Cortex of kidney (tissue), 1 donor: ENCODE measurements around the gene CENPB.

Experiments
- DNase-seq: peaks from one replicate; lab custom pipeline; 2025; lab: John Stamatoyannopoulos, UW

Gene CENPB

DNA sequence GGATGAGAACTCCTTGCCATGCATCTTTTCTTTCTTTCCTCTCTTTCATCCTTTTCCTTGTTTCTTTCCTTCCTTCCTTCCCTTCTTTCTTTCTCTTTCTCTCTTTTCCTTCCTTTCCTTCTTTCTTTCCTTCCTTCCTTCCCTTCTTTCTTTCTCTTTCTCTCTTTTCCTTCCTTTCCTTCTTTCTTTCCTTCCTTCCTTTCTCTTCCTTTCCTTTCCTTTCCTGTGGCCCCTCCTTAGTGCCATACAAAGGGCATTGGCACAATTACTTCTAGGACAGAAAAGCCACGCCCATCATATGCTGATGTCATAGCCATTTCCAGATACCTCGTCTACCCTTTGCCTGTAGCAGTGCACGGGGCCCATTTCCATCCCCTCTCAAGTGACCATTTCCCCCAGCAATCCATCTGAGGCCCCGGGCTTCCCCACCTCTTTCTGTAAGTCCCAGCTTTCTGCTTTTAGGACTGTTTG lies 2.2 kb upstream of the CENPB start:
- no peak for DNase-seq

DNA sequence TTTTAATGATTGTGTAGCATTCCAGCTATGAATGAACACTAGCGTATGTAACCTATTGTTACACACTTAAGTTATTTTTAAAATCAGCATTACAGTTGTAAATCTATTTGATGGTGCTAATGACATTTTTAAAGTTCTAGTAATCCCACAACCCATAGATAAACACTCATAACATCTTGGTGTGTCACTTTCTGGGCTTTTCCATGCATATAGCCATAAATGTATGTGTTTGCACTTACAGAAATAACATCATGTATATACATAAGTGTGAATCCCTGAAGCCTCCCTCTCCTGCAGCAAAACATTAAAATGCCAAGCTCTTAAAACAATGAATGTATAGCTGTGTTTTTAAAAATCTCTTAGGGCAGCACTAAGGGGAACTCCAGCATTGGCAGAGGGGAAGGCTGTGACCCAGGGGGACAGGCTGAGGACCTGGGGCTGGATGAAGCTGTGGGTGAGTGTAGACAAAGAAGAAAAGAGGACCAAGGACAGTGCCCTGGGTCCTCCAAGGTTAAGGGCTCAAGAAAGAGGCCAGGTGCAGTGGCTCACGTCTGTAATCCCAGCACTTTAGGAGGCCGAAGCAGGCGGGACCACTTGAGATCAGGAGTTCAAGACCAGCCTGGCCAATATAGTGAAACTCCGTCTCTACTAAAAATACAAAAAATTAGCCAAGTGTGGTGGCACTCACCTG lies 929 bp upstream of the CENPB start:
- no peak for DNase-seq

DNA sequence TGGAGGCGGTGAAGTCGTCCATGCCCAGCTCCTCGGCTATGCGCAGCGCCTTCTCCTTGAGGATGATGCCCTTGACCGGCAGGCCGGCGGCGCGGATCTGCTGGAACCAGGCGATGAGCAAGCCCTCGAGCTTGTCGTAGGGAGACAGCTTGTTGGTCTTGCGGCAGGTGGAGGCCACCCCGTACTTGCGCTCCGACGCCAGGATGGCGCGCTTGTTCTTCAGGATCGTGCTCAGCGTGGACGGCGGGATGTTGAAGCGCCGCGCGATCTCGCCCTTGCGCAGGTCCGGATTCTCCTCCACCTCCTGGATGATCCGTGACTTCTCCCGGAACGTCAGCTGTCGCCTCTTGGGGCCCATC lies 435 bp downstream of the CENPB start:
- no peak for DNase-seq

DNA sequence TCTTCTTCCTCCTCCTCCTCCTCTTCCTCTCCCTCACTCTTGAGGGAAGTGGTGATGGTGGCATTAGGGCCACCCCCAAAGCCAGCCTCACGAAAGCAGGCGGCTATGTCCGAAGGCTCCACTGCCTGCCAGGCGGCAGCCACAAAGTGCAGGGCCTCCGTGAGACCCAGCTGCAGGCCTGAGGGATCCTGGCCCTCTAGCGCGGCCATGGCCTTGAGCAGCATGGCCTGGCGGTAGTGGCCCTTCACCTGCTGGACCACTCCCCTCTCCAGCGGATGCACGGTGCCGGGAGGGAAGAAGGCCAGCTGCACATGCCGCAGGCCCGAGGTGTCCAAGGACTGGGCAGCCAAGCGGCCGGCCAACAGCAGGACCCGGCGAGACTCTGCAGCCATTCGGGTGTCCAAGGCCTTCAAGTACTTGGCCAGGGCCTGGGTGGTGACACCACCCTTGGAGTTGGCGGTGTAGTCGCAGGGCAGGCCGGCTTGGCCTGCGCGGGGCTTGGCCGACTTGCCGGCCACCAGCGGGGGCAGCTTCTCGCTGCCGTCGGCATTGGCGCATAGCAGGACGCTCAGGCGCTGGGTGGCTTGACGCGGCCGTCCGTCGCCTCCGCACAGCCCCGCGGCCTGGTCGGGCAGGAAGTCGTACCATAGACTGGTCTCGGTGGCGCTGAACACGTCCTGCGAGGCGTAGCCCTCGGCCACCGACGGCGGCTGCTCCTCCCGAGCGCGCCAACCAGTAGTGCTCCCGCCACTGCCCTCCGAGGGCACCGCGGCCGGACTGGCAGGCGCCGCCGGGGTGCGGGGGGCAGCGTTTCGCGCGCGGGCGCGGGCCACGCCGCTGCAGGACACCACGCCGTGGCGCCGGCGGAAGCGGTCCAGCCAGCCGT lies 1.1 kb downstream of the CENPB start:
- DNase-seq: no peak

DNA sequence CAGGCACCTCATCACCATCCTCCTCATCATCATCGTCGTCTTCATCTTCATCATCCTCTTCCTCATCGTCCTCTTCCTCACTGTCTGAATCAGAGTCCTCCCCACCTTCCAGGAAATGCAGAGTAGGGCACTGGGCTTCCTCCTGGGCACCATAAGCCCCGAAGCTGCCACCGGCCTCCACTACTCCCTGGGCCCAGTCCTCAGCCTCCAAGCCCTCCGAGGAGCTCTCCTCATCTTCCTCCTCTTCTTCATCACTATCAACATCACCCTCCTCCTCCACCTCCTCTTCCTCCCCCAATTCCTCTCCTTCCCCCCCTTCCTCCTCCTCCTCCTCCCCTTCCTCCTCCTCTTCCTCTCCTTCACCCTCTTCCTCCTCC lies 1.7 kb downstream of the CENPB start:
- DNase-seq: no peak

DNA sequence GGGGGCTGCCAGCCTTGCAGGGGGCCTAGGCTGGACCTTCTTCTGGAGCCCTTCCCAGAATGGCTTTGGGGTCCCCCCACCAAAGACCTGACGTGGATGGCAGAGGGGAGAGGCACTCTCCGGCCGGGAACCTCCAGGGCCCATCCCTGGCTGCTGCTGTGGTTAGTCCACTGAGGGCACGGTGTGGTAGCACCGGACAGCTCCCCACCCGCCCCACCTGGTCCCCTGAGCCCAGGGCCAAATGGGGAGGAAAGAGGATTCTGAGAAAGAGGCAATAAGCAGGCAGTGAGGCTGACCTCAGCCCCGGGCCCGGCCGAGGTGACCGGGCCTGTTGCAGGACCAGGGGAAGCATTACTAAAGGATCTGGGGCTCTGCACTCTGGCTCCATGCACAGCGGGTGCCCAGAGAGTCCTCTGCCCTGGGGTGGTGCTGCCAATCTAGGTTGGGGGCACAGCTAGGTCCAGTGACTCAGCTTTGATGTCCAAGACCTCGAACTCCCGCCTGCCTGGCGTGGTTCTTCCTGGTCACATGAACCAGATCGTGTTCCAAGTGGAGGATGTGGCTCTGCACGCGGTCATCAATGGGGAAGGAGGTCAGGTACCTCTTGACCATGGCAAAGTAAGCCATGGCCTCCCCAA lies 2.2 kb downstream of the CENPB start:
- no peak for DNase-seq

DNA sequence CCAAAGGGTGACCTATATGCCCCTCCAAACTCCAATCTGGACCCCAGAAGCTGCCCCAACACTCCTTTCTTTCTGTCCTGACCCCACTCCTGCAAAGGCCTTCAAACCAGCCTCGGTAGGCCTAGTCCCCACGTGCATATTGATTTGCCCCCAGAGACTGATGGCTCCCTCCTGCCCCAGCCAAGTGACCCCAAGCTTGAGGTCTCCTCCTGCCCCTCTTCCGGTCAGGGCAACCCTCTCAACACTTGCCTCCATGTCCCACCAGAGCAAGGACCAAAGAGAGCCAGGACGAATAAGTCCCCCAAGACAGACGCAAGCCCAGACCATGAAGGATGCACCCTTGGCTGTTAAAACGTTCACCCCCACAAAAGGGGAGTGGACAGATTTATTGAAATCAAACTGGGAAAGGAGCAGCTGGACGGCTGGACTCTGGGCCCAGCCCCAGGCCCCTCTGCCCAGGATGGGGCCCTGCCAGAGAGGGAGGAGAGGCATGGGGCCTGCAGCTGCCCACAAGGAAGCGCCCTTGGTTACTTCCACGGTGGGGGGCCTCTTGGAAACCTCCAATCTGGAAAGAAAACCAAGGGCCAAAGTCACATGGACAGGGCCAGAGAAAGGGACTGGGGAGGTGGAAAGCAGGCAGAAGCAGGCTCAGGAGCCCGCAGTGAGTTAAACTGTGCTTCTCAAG lies 2.9 kb downstream of the CENPB start:
- no peak for DNase-seq

DNA sequence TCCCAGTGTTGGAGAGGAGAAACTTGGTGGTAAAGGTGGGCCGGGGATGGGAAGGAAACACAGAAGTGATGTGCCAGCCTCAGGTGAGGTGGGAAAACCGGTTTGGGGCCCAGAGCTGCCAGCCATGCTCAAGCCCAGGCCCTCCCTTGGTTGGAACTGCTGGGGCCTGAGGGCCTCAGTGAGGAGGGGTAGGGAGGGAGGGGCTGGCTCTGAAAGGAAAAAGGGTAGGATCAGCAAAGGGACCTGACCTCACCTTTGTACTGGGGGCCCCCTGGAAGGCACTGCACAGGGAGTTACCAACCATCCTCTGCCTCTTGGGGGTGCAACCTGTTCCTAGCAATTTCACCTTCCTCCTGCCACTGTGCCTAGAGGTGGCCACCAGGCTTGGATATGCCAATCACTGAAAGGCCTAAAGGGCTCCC lies 3.5 kb downstream of the CENPB start:
- DNase-seq: no peak

DNA sequence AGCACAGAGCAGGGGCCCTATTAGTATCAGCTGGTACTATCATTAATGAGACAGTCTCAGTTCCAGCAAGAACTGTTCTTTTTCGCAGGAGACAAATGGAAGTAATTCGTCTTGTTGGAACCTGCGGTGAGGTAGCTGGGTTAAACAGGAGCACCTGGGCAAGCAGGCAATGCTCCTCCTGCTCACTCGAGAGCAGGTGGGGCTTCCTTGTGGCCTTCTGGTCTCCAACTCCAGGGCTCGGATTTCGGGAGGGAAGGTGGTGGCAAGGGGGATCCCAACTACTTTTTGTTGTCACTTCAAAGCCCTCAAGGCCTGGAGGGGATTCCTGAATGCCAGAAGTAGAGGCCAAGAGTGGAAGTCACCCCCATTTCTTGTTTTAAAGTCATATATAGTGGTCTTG lies 3.9 kb downstream of the CENPB start:
- no peak for DNase-seq

DNA sequence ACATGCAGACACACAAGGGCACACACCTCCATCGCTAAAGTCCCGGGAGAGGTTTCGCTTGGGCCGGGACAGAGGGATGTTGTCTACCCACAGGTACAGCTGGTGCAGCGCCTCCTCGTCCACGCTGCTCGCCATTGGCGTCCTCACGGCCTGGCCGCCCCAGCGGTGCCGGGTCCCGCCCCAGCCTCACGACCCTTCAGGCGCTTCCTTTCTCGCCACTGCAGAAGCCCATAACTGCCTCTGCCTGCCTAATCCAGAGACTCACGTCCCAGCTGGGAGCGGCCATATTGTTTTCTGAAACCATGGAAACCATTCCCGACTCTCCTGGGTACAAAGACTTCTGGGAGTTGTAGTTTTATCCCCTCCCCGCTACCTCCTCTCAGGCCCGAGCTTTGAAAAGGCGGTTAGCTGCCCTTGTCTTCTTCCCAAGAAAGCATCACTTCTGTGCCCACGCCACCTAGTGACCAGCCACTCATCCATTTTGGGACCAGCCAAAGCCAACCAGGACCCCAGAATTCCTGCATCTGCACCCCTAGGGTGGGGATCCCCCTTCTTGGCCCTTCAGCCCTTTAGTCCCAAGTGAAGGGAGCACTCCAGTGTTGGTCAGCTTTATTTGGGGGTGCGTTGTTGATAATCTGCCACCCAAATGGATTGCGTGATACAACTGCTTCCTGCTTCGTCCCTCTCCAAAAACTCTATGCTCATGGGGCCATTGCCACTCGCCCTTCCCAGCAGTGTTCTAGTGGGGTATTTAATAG lies 5.2 kb downstream of the CENPB start, which contains the start of gene SPEF1:
TSS of gene SPEF1 (minus strand) at position 296 of the 758 bp plus-strand sequence. CDS start at position 135, 161 bp downstream.
- DNase-seq: no peak

DNA sequence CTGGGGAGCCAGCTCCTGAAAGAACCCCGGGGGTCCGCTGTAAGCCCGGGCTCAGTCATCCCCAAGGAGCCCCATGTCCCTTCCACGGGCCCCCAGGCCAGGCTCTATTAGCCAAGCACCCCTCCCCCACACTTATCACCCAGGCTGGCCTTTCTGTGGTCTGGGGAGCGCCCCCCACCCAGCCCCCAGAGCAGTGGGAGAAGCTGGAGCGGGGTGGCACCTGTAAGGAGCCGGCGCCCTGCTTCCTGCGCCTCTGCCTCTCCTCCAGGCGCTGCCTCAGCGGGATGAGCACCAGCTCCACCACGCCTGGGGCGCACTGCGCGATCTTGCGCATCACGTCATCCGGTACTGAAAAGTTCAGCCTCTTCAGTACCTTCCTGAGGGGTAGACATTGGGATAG lies 7.6 kb downstream of the CENPB start:
- no peak for DNase-seq

DNA sequence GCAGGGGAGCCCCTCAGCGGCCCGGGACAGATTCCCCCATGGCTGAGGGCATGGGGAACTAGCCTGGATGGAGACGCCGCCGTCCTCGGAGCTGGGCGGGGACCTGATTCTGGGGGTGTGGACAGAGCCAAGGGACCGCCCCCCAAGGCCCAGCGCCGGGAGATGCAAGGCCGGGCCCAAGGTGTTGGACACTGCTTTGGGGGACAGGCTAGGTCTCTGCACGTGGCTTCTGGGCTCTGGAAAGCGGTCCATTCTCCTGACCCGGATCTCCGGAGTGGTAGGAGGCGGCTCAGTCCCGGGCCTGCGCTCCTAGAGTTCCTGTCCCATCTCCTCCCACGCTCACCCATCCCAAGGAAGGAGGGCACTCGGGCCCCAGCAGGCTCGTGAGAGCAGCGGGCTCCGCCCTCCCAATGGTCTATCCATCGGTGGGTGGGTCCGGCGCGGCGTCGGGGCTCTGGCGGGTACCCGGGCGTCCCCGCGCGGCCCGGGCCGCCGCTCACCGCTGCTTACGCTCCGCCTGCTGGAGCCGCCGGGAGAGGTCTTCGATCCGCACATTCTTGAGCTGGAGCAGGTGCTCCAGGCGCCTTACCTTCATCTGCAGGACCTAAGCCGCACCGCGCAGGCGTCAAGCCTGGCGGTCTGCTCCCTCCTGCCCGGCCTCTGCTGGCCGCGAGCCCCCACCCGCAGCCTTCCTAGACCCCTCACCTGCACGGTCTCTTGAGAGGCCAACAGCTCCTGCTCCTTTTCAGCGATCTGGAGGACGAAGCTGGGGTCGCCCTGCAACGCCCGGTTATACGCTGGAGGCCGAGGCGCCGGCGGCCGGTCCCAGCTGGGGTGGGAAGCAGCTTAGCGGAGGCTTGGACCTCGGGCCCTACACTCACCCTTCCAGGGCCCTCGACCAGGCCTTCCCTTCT lies 8.6 kb downstream of the CENPB start:
- no peak for DNase-seq

DNA sequence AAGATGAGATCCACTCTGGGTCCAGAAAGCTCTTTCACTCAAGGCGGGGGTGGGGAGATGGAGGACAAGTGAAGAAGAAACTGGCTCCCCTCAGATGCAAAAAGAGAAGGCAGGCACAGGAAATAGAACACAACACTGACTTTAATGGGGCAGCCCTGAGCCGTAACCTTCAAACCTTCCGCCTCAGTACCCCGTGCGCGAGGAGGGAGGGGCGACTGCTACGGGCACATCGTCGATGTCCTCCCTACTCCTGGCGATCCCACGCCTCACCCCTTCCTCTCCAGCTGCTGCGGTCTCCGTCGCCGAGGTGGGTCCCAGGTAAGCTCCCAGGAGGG lies 9.2 kb downstream of the CENPB start:
- no peak for DNase-seq

DNA sequence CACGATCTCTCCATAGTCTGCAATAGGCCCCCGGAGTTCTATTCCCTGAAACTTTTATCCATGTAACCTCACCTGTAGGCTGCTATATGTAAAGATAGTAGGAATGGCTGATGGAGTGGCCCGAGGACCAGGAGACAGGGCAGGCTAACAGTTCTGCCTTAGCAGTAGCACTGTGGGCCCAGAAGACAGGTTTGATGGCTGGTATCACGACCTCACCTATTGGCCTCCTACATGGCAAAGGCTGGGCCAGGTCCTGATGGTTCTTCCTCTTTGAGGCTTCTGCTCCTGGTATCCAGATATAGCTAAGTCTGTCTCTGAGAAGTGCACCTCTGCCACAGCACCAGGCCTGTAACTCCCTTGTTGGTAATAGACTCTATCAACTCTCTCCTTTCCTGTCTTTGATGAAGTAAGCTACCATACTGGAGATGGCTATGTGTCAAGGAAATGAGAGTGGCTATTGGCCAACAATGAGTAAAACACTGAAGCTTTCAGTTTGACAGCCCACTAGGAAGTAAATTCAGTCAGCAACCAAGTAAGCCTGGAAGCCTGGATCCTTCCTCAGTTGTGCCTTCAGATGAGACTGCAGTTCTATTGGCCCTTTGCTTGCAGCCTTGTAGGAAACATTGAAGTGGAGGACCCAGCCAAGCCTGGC lies 11.0 kb downstream of the CENPB start:
- DNase-seq: no peak

DNA sequence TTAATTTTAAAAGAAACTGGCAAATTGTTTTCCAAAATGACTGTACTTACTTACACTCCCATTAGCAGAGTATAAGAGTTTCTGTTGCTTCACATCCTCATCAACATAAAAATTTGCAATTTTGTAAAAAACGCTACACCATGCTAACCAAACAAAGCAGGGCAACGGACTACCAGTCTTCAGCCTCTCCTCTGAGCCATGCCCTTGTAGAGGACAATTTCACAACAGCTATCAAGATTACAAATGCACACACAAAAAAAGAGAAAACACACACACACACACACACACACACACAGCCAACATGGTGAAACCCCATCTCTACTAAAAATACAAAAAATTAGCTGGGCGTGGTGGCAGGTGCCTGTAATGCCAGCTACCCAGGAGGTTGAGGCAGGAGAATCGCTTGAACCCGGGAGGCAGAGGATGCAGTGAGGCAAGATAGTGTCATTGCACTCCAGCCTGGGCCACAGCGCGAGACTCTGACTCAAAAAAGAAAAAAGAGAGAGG lies 14.9 kb downstream of the CENPB start:
- no peak for DNase-seq

DNA sequence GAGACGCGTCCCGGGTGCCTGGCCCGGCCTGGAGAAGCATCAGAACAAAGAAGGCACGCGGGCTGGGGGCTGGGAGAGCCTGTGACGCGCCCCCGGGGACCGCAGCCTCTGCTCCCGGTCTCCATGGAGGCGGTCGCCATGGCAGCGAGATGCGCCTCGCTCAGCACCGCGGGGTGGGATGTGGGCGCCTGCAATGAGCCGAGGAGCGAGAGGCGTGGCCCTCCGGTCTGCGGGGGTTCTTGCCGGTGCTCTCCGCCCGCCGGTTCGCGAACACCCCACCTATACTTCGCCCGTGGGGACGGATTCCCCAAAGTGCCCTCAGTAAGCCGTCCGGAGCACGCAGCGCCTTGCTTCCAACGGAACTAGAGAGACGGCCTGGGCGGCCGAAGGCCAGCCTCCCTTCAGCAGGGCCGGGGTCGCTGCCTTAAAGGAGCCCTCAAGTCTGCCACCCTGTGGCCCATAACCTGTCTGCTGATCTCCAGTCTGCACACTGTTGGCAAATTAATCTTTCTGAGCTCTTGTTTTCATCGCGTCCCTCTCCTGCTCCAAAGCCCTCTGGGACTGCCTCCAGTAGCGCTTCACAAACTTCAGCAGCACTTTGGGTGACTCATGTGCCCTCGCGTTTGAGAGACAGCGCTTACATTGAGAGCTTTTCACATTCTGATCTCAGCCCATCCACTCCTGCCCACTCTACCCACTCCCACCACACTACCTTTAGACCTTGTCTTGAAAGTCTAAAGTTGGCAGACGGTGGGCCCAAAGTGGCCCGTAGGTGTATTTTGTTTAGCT lies 18.0 kb downstream of the CENPB start:
- no peak for DNase-seq

DNA sequence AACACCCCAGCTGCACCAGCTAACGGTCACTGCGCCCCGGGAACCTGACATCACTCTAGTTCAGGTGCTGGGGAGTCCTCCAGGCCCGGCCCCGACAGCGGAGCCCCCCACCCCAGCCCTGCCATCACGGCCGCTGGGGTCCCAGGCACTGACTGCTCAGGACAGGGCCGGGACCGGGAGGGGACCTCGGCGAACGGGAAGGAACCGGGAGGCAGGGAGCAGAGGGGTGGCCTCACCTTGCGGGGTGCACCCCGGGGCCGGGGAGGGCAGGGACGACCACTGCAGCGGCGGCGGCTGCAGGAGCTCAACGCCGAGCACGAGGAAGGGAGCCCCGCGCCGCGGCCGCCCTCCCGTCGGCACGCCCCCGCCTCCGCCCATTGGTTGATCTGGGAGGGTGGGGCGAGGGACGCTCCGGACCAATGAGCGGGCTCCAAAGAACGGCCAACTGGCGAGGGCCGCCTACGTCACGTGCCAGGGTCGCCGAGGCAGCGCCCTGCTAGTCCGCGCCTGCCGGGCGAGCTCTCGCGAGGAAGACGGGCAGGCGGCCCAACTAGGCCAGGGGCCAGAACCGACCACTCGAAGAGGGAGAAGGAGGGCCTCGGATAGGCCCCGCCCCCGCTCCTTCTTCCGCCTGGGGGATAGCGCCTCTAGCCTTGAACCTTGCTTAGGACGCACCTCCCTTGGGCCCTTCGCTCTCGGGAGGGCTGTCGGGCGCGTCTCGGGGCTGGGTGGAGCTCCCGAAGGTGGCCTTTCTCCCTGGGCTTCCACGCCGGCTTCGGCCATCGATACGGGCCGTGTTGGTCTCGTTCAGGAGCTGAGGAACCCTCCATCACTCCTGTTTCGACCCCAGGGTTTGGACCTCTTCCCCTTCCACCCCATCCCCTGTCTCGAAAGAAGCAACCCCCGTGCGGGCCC lies 18.9 kb downstream of the CENPB start, which contains the start of gene ADISSP:
TSS of gene ADISSP (minus strand) at position 327 of the 915 bp plus-strand sequence. CDS start 7,653 bp downstream, outside the sequence.
- peak; percentile 100 for DNase-seq

DNA sequence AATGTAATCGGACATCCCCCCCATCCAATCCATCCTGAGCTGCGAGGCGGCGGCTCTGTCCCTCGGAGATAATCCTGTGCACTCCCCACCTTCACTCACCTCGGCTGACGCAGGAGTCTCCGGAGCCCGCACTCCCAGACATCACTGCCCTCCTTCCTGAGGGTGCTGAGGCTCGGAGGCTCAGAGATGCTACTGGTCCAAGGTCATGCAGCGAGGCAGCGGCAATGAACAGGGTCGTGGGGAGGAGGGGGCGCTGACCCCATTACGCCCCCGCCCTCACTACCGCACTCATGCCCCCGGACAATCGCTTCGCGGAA lies 19.5 kb downstream of the CENPB start:
- DNase-seq: no peak
